Hematopoietic multipotent progenitor cell treated with erythropoietin and hydrocortisone succinate and interleukin-3 and kit ligand, for 15 days (in vitro differentiated cells): ENCODE measurements around the gene CKAP5.

Experiments
- DNase-seq: peaks from one replicate; pipeline ENCODE4 v3.0.0-alpha.2; 2015; ENCODE audit warnings: low spot score

CKAP5 gene

DNA sequence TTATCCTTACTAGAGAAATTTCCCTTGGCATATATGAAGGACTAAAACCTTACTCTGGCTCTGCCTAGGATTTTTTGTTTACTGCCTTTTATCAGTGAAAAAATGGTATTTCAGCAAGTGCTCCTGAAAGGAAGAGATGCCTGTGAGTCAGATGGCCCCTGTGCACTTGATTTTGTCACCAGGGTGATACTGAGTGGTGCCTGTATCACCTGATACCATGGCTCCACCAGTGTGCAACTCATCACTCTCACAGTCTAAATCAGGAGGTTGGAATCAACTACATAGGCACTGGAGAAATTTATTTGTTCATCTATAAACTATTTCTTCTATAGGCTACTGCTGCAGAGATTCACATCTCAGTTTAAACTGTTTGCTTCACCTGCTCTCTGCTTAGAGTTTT lies 83.8 kb downstream of the CKAP5 start:
- no peak for DNase-seq

DNA sequence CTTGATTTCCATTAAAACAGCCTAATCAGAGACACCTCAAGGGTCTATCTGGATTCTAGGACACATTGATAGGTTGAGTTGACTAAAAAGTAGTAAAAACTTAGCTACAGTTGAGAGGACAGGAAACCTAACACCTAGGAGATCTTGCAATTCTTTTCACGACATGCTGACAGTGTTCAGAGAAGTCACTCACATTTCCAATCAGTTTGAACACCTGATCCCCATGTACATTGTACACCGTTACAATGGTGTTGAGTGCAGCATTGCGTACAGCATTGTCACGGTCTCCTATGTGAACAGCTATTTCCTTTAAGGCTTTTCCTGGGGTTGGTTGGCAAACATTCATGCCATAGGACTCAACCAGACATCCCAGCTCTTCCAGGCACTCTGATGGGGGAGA lies 84.3 kb downstream of the CKAP5 start:
- DNase-seq: no peak

DNA sequence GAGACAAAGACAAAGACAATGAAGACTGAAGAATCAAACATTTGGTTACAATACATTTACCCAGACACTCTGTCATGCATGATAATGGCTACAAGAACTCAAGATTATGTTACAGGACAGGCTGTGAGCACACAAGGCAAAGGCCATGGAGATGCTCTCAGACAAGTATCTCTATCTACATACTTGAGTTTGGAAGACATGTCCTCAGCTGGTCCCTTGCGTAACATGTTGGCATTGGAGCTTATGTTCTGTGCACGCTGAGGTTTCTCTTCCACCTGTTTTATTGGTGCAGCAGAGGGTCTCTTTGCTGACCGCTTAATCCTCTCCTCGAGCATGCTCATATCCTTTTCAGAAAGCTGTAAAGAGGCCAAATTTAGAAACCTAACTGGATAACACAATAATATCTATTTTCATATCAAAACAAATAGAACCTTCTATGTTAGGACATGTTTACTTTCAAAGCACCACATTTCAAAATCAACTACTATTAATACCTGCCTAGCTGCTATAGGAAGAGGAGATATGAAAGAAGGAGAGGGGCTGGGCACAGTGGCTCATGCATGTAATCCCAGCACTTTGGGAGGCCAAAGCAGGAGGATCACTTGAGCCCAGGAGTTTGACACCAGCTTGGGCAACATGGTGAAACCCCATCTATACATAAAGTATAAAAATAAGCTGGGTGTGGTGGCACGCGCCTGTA lies 85.5 kb downstream of the CKAP5 start:
- no peak for DNase-seq

DNA sequence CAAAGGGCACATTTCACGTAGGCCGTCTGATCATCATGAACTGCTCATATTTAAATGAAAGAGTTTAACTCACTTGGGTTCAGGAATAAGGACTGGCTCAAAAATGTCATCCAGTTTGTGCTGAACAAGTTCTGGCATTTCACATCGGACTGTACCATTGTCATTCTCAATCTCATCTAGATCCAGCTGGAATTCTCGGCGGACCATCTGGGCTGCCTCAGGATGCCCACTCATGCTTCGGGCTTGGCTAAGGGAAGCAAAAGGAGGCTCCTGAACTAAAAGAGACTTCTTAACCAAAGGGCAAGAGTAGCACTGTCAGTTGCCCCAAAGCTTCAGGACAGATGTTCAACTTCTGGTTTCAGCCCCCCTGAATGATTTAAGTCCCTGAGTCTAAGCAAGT lies 86.9 kb downstream of the CKAP5 start:
- DNase-seq: no peak

DNA sequence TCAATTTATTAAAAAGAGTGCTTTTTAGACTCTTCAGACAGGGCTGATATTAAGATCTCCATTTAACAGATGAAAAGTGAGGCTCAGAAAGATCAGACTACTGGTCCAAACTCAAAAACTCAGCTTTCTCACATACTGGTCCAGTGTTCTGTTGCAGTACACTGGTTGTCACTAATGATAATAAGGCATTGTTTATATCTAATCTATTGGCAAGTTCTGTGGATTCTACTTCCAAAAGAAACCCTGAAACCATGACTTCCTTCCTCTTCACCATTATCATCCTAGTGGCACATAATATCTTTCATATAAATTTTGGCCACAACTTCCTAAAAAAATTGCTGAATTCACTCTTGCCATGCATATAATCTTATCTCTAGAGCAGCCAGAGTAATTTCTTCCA lies 90.1 kb downstream of the CKAP5 start:
- DNase-seq: no peak

DNA sequence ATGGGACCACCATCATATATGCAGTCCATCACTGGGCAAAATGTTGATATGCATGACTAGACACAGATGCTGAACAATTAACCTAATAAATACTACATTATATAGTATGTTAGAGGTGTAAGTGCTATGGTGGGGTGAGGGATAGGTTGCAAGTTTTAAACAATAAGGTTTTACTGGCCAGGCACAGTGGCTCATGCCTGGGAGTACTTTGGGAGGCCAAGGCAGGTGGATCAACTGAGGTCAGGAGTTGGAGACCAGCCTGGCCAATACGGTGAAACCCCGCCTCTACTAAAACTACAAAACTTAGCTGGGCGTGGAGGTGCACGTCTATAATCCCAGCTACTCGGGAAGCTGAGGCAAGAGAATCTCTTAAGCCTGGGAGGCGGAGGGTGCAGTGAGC lies 98.9 kb downstream of the CKAP5 start:
- no peak for DNase-seq

DNA sequence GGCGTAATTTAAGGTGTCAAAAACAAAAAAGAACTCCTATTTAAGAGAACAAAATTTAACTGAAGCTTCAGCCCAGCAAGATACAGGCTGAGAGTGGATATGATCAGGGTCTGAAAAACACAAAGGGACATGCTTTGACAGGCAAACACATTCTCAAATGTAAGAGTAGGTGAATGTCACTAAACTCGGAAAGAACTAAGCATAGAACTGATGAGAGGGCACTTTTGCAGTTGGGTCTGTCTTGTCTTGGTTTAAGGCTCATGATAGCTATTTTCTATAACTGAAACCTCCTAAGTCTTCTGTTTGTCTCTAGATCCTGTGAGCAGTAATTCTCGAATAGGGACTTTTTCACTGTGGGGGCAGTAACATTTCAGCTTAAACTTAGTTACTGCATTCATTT lies 100.1 kb downstream of the CKAP5 start:
- no peak for DNase-seq

DNA sequence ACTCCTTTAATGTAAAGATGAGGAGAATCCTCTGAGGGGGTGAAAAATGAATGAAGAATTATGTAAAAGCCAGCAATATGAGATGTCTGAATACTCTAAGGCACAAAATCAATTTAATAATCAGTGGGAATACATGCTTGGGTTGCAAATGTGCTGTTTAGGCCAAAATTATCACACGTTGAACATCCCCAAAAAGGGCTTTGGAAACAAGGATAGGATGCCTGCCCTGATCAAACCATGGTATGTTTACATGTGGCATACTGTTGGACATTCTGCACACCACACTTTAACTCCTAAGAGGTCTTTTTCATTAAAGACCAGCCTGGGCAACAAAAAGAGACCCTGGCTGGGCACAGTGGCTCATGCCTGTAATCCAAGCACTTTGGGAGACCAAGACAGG lies 100.8 kb downstream of the CKAP5 start:
- DNase-seq: no peak

DNA sequence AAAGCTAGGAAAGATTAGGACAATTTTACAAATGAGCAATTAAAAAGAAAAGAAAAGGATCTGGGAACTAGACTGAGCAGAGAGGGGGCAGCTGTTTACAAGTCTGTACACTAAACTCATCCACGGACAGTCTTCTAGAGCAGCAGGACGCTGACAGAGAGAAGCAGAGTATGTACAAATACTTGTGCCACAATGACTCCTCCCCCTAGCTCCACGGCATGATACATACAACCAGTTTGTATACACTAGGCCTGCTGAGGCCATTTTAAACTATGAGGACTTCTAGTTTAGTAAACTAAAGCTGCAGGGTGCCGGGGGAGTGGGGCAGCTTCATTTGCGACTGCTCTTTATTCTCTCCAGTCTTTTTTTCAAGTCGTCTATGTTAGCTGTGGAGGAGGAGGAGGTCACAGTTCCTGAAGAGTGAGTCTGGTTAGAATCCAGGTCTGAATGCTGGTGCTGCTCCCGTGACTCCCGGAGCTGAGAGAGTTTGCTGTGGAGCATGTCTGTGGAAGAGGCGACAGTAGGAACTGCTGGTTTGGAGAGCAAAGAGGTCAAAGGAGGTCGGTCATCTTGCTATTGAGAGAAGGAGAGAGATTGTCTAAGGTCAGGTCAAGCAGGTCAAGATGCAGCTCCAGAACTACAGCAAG lies 102.3 kb downstream of the CKAP5 start:
- no peak for DNase-seq

DNA sequence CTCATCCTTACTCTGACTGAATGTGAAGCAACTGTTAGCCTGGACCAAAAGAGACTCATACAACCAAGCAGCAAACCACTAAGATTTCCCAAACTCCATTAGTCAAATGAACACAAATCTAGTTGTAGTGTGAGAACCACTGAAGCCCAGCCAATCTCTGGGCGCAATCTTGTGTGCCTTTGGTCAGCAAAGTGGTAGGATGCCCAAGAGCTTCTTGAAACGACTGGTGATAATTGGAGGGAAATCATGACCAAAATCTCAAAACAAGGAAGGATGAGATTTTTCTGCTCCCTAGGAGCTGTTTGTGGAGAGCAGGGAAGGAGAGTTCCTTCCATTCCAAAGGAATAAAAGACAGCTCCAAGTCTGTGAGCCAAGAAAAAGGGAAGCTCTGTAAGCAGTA lies 103.0 kb downstream of the CKAP5 start:
- DNase-seq: no peak

DNA sequence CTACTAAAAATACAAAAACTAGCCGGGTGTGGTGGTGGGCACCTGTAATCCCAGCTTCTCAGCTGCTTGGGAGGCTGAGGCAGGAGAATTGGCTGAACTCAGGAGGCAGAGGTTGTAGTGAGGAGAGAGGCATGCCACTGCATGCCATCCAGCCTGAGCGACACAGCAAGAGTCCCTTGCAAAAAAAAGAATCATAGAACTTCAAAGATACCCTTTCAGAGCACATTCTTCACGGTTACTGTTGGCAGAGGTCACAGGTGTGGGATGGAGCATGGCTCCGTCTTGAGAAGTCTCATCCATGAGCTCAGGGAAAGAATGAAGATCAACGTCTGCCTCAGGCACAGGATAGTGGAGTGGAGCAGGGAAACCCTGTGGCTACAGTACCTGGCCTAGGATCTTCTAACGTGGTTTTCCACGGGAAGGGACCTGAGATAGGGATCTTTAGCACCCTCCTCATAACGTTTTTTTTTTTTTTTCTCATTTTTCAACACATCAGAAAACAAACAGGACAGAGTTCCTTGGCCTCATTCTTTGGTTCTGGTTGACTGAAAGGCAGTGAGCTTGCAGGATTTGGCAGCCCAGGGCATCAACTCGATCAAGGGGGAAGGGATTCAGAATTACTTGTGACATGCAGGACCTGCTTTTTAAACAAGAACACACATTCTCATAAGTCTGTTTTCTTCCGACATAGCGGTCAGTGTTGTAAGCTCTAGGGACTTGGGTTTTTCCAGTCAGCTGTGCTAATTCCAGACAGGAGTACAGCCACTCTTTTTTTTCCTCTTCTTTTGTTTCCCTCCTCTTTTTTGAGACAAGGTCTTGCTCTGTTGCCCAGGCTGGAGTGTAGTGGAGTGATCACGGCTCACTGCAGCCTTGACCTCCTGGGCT lies 104.2 kb downstream of the CKAP5 start:
- no peak for DNase-seq

DNA sequence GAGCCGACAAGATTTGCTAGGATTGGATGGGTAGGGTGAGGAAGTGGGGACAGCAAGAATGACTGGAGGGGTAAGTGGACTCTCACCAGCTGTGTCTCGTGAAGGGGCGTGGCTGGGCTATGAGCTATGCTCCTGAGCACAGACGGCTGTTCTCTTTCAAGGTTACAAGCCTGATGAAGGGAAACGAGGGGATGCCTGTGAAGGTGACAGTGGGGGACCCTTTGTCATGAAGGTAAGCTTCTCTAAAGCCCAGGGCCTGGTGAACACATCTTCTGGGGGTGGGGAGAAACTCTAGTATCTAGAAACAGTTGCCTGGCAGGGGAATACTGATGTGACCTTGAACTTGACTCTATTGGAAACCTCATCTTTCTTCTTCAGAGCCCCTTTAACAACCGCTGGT lies 107.2 kb downstream of the CKAP5 start:
- DNase-seq: no peak

DNA sequence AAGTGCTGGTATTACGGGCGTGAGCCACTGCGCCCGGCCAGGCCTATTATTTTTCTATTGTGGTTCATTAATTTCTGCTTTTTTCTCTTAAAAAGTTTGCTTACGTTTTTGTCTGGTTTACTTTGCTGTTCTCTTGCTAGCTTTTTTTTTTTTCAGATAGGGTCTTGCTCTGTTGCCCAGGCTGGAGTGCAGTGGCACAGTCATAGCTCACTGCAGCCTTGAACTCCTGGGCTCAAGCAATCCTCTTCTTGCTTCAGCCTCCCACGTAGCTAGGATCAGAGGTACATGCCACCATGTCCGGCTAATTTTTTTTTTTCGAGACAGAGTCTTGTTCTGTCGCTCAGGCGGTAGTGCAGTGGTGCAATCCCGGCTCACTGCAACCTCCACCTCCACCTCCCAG lies 108.4 kb downstream of the CKAP5 start:
- no peak for DNase-seq

DNA sequence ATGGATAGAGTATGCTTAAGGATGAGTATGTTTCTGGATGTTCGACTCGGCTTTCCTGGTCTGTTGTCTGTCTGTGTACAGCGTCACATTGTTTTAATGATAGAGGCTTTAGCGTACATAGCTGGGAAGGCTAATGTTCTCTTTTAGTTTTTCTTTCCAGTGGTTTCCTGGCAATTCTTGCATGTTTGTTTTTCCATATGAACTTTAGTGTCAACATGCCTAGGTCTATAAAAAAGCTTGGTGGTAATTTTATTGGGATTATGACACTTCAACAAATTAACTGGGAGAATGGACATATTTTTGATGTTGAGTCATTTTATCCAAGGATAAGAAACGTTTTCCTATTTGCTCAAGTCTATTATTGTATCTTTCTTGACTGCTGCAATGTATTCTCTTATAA lies 109.5 kb downstream of the CKAP5 start:
- no peak for DNase-seq

DNA sequence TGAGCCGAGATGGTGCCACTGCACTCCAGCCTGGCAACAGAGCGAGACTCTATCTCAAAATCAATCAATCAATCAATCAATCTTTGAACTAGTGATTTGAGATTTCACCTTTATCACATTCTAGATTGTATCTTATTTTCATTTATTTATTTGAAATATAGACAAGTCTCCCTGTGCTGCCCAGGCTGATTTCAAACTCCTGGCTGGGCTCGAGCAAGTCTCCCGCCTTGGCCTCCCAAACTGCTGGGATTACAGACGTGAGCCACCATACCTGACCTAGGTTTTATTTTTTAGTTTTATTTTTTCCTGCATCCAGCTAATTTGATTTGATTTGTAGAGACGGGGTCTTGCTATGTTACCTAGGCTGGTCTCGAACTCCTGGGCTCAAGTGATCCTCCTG lies 109.9 kb downstream of the CKAP5 start:
- no peak for DNase-seq

DNA sequence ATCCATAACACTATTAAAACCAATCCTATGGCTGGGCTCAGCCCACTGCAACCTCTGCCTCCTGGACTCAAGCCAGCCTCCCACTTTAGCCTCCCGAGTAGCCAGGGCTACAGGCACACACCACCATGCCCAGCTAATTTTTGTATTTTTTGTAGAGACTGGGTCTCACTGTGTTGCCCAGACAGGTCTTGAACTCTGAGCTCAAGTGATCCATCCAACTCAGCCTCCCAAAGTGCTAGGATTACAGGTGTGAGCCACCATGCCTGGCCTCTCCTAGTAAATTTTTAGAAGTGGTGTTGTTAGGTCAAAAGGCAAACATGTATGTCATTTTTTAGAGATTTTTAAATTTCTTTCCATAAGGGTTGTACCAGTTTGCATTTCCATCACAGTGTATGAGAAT lies 112.8 kb downstream of the CKAP5 start:
- DNase-seq: no peak

DNA sequence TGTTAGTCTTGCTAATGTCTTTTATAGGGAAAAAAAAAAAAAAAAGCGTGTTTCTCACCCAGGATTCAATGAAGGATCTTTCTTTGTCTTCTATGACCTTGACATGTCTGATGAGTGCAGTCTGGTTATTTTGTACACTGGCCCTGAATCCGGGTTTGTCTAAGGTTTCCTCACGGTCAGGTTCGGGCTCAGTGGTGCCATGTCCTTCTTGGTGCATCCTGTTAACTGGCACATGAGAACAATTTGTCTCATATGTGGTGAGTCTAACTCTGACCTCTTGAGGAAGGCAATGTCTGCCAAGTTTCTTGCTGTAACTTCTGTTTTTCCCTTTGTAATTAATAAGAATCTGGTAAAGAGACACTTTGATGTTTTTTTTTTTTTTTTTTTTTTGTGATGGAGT lies 114.5 kb downstream of the CKAP5 start:
- no peak for DNase-seq

DNA sequence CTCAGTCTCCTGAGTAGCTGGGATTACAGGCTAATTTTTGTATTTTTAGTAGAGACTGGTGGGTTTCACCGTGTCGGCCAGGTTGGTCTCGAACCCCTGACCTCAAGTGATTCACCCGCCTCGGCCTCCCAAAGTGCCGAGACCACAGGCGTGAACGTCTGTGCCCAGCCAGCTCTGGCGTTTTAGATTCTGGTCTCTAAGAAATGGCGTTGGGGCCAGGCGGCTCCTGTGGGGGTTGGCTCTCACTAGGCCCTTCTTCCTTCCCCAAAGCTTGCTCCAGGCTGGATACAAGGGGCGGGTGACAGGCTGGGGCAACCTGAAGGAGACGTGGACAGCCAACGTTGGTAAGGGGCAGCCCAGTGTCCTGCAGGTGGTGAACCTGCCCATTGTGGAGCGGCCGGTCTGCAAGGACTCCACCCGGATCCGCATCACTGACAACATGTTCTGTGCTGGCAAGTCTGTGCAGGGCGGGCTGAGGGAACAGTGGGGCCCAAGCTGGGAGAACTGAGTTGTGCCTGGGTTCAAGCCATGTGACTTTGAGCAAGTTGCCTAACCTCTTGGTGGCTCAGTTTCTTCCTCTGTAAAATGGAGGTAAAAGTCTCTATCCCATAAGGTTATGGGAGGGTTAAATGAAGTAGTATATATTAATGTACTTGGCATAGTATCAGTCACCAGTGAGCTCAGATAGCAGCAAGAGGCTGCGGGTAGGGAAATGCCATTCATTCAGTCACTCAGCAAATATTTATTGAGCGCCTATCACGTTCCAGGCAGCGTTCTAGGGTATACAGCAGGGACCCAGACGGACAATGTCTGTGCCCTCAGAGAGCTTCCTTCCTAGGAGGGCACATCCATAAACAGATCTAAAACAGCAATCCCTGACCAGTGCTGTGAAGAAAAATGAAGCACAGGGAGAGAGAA lies 116.7 kb downstream of the CKAP5 start:
- no peak for DNase-seq

DNA sequence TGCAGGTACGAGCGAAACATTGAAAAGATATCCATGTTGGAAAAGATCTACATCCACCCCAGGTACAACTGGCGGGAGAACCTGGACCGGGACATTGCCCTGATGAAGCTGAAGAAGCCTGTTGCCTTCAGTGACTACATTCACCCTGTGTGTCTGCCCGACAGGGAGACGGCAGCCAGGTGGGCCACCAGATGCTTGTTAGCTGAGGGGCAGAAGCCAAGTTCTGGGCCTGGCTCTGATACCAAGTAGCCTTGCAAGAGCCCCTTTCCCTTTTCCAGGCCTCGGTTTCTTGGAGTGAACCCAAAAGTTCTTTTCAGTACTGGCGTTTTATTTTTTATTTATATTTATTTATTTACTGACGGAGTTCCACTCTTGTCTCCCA lies 117.4 kb downstream of the CKAP5 start:
- DNase-seq: no peak

DNA sequence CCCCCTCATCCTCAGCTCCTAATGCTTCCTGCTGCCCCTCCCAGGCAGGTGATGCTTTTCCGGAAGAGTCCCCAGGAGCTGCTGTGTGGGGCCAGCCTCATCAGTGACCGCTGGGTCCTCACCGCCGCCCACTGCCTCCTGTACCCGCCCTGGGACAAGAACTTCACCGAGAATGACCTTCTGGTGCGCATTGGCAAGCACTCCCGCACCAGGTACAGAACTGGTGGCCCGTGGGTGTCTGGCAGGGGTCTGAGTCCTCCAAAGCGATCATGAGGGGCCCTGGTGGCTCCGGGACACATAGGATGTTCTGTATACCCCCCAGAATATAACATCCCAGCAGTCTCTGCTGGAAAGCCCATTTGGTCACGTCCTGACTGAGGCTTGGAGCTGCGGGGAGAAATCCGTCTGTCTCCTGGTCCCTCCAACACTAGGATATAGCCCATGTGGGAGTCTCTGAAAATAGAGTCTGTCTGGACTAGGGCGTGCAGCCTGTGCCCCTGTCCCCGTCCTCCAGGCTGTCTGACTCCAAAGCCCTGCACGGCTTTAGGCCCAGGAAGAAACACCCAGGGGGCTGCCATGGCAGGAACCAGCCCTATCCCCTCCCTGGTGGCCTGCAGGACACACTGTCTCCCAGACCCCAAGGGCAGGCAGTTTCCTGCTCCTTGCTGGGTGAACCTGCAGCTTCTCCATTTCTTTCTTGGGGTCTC lies 118.0 kb downstream of the CKAP5 start:
- no peak for DNase-seq

DNA sequence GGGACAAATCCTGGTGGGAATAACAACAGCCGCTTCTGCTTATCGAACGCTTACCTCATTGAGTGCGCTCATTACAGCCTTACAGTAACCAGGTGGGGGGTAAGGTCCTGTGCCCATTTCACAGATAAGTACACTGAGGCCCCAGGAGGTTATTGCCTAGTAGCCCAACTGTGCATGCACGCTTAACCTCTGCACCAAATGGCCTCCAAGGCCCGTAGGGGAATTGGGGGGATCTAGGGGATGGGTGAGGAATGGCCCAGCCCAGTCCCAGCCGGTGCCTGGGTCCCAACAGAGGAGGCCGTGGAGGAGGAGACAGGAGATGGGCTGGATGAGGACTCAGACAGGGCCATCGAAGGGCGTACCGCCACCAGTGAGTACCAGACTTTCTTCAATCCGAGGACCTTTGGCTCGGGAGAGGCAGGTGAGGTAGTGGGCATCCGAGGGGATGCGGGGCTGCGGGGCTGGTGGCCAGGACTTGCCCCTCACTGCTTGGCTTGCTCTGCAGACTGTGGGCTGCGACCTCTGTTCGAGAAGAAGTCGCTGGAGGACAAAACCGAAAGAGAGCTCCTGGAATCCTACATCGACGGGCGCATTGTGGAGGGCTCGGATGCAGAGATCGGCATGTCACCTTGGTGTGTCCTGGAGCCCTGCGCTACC lies 119.7 kb downstream of the CKAP5 start:
- DNase-seq: no peak
